GM13977 (cell line): ENCODE results near the gene MEOX2.

ENCODE experiments used
- DNase-seq: peaks from one replicate; pipeline ENCODE4 v3.0.0; 2012; ENCODE audit warnings: low spot score
- in situ Hi-C: fragments of 300-500 bp; cut with MboI; formaldehyde crosslinking; loops from one replicate; pipeline ENCODE4 v1.12.0; 2022; ENCODE audit warnings: low sequenced_read_pairs, low pct_unique_long_range_greater_than_20kb, mixed read lengths, inconsistent platforms; ENCODE audit not compliant: unreplicated experiment
- TF ChIP-seq, protein P1 (sequence below): IDR thresholded peaks from 2 replicates; pipeline ENCODE4 v1.5.1; 2012; ENCODE audit warnings: mild to moderate bottlenecking, control low read depth; ENCODE audit not compliant: insufficient read depth; ENCODE audit errors: extremely low read depth, missing control alignments

Gene MEOX2

DNA sequence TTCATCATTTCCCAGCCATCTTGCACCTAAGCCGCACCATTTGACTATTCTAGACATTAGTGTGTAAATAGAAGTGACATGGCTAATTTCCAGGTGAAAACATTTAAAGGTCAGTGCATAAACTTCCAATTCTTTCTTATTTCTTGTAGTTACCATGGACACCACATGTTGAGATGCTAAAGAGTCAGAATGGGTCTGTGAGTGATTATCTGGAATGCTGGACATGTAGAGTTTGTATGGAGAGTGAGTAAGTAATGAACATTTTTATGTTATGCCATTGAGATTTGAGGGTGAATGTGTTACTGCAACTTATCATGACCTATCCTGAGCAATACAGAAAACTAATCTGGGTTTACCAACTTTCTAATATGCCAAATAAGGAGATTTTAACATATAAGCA is 60.4 kb downstream of the MEOX2 start:
- in situ Hi-C loops, result no loop called here
- TF ChIP-seq, protein P1, sequence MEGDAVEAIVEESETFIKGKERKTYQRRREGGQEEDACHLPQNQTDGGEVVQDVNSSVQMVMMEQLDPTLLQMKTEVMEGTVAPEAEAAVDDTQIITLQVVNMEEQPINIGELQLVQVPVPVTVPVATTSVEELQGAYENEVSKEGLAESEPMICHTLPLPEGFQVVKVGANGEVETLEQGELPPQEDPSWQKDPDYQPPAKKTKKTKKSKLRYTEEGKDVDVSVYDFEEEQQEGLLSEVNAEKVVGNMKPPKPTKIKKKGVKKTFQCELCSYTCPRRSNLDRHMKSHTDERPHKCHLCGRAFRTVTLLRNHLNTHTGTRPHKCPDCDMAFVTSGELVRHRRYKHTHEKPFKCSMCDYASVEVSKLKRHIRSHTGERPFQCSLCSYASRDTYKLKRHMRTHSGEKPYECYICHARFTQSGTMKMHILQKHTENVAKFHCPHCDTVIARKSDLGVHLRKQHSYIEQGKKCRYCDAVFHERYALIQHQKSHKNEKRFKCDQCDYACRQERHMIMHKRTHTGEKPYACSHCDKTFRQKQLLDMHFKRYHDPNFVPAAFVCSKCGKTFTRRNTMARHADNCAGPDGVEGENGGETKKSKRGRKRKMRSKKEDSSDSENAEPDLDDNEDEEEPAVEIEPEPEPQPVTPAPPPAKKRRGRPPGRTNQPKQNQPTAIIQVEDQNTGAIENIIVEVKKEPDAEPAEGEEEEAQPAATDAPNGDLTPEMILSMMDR, result no peak
- no peak for DNase-seq

DNA sequence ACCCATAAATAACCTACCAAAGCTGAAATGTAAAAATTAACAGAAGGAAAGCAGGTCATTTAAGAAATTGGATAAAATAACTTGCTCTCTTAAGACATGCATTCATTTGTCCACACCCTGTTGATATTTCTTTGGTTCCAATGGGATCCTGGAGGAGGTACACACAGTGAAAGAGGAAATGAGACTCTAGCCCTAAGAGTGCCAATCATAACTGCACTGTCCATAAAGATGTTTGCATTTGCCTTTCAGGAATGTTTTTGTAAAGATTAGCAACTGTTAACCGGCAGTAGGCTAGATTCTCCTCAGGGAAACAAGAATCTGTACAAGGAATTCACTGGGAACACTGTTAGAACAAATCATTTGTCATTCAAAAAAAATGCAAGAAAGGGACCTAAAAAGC is 61.0 kb downstream of the MEOX2 start:
- in situ Hi-C loops, result no loop called here
- no peak for DNase-seq
- TF ChIP-seq, protein P1, result no peak

- TF ChIP-seq, protein P1, result no peak
- in situ Hi-C loops, result no loop called here
- DNase-seq, result no peak
These were observed 65.0 kb downstream of the MEOX2 start for GRCh38 chr7:15621468-15621867.

GRCh38 chr7:15620491-15621185 is 65.8 kb downstream of the MEOX2 start:
- TF ChIP-seq, protein P1, result no peak
- no peak for DNase-seq
- in situ Hi-C loops, result no loop called here

DNA sequence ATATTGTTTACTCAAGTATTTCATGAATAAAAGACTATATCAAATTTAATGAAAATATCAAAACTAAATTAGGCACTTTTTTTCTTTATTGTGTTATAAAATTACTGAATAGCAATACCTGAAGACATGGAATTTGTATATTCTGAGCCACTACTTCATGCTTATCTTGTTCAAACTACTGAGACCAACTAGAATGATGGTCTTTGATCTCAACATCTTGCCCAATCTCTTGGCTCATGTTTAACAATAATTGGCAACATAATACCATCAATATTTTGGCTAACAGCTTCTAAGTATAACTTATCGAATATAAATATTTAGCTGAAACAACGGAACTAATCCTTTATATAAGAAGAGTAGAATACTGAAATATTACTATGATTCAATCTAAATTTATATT is 68.2 kb downstream of the MEOX2 start:
- DNase-seq, result no peak
- TF ChIP-seq, protein P1, result no peak
- in situ Hi-C loops, result no loop called here

DNA sequence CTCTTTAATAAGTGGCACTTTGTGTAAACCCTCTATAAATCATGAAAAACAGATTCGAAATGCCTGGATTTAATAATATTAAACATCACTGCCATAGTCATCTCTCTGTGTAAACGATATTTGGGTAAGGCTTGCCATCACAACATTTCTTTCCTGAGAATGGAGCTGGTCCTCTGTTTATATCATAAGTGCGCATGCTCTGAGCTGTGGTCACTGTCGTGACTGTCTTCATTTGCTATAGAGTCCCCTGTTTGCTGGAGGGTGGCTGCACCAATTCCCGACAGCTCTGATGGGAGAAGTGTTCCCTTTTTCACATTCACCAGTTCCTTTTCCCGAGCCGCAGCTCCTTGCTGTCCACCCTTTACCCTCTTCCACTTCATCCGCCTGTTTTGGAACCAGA is 74.3 kb downstream of the MEOX2 start:
- TF ChIP-seq, protein P1, result no peak
- DNase-seq, result no peak
- in situ Hi-C loops, result no loop called here
